Measurements from ENCODE around the gene SRMS. TPM values are rescaled to one million over a fixed set of nuclear protein-coding genes. Genes with fewer than 3 reads are reported as not detected.

Gene SRMS
- total RNA-seq, 6 donors from 2014 or later, result not detected

- Histone ChIP-seq H3K27ac (no peak overlapping the region), H3K27me3 (peaks cover 0 to 31% (median 18%) of the 10 kb centered on the region in 4 donors), H3K9me3 (no peaks in the 10 kb centered on the region), H3K36me3 (no peaks in the 10 kb centered on the region), H3K4me1 (peaks cover 2 to 13% (median 4%) of the 10 kb centered on the region in 4 donors), H3K4me3 (no peak overlapping the region)
- no peak for TF ChIP-seq POLR2A (IDR thresholded peaks at IDR 0.05)
- TF ChIP-seq, protein P1, sequence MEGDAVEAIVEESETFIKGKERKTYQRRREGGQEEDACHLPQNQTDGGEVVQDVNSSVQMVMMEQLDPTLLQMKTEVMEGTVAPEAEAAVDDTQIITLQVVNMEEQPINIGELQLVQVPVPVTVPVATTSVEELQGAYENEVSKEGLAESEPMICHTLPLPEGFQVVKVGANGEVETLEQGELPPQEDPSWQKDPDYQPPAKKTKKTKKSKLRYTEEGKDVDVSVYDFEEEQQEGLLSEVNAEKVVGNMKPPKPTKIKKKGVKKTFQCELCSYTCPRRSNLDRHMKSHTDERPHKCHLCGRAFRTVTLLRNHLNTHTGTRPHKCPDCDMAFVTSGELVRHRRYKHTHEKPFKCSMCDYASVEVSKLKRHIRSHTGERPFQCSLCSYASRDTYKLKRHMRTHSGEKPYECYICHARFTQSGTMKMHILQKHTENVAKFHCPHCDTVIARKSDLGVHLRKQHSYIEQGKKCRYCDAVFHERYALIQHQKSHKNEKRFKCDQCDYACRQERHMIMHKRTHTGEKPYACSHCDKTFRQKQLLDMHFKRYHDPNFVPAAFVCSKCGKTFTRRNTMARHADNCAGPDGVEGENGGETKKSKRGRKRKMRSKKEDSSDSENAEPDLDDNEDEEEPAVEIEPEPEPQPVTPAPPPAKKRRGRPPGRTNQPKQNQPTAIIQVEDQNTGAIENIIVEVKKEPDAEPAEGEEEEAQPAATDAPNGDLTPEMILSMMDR (IDR thresholded peaks at IDR 0.05), result no peak
- TF ChIP-seq POLR2AphosphoS5 (IDR thresholded peaks at IDR 0.05), result no peak
- no peak for TF ChIP-seq EP300 (IDR thresholded peaks at IDR 0.05)
- 82 to 97% methylated on average over 4 of the region's 4 CpGs for WGBS, 2 donors
- ATAC-seq (ENCODE audit: low FRiP score in 2 of 2), result no peak
- no peak for DNase-seq
Observed at GRCh38 chr20:63491078-63491477, 56.5 kb downstream of the SRMS start.

Other genes starting within 250 kb of the SRMS start
- under 1 TPM in 1 of 6 donors, not detected in 5; 0.10 TPM for gene CHRNA4, start 186.4 kb downstream of the SRMS start, total RNA-seq
- gene KCNQ2, start 75.1 kb downstream of the SRMS start, total RNA-seq, result under 1 TPM in 1 of 6 donors, not detected in 5; 0.66 TPM
- 1 to 10 TPM in 2 of 6 donors, under 1 TPM in 2, not detected in 2; 0.61 to 1.6 (median 1.1) TPM for gene EEF1A2, start 48.7 kb downstream of the SRMS start, total RNA-seq
- gene PPDPF, start 27.0 kb downstream of the SRMS start, total RNA-seq, result 100 to 1,000 TPM in 5 of 6 donors, 10 to 100 TPM in 1; 91.1 to 468 (median 416) TPM
- 1 to 10 TPM; 3.3 to 9.8 (median 6.0) TPM for gene PTK6, start 10.4 kb downstream of the SRMS start, total RNA-seq
- gene FNDC11, start 6.4 kb upstream of the SRMS start, total RNA-seq, result 1 to 10 TPM in 4 of 6 donors, under 1 TPM in 2; 0.29 to 6.5 (median 1.4) TPM
- gene HELZ2, start 26.5 kb upstream of the SRMS start, total RNA-seq, result 100 to 1,000 TPM in 1 of 6 donors, 10 to 100 TPM in 5; 40.1 to 102 (median 56.6) TPM
- gene GMEB2, start 79.4 kb upstream of the SRMS start, total RNA-seq, result 10 to 100 TPM; 10.1 to 12.9 (median 12.4) TPM
- 10 to 100 TPM in 3 of 6 donors, 1 to 10 TPM in 3; 2.1 to 16.5 (median 9.1) TPM for gene STMN3, start 105.7 kb upstream of the SRMS start, total RNA-seq
- 10 to 100 TPM in 5 of 6 donors, 1 to 10 TPM in 1; 8.6 to 73.3 (median 32.5) TPM for gene RTEL1, start 110.6 kb upstream of the SRMS start, total RNA-seq
- gene TNFRSF6B, start 148.9 kb upstream of the SRMS start, total RNA-seq, result 10 to 100 TPM; 13.8 to 34.8 (median 16.9) TPM
- gene ARFRP1, start 160.2 kb upstream of the SRMS start, total RNA-seq, result 10 to 100 TPM; 26.8 to 56.4 (median 46.3) TPM
- 10 to 100 TPM; 24.8 to 70.2 (median 36.8) TPM for gene ZGPAT, start 160.3 kb upstream of the SRMS start, total RNA-seq
- gene LIME1, start 188.9 kb upstream of the SRMS start, total RNA-seq, result 10 to 100 TPM; 12.4 to 51.3 (median 15.3) TPM
- 100 to 1,000 TPM in 1 of 6 donors, 10 to 100 TPM in 5; 28.8 to 106 (median 71.9) TPM for gene SLC2A4RG, start 192.0 kb upstream of the SRMS start, total RNA-seq